ENCODE results near the gene FAM174A.

GRCh38 chr5:100546001-100546400 lies 10.8 kb downstream of the FAM174A start:
- TF ChIP-seq EP300 (IDR thresholded peaks at IDR 0.05) (no peak), POLR2A (IDR thresholded peaks at IDR 0.05) (no peak)
- TF ChIP-seq, protein P1, sequence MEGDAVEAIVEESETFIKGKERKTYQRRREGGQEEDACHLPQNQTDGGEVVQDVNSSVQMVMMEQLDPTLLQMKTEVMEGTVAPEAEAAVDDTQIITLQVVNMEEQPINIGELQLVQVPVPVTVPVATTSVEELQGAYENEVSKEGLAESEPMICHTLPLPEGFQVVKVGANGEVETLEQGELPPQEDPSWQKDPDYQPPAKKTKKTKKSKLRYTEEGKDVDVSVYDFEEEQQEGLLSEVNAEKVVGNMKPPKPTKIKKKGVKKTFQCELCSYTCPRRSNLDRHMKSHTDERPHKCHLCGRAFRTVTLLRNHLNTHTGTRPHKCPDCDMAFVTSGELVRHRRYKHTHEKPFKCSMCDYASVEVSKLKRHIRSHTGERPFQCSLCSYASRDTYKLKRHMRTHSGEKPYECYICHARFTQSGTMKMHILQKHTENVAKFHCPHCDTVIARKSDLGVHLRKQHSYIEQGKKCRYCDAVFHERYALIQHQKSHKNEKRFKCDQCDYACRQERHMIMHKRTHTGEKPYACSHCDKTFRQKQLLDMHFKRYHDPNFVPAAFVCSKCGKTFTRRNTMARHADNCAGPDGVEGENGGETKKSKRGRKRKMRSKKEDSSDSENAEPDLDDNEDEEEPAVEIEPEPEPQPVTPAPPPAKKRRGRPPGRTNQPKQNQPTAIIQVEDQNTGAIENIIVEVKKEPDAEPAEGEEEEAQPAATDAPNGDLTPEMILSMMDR (IDR thresholded peaks at IDR 0.05) = no peak
